NCI-H2227 (cell line): ENCODE data around the gene KRT84.
"Not testable (repeated sequence)": the region's sequence is repeated elsewhere in the genome, so short reads cannot be mapped to it uniquely, and the experiment has no call there.

Experiments
- DNase-seq: peaks from one replicate; lab custom pipeline; 2025; ENCODE audit not compliant: unreplicated experiment; lab: John Stamatoyannopoulos, UW

The KRT84 gene

GRCh38 chr12:52346593-52346992, 38.9 kb downstream of the KRT84 start:
- no peak for DNase-seq

- DNase-seq: not testable (repeated sequence)
These were observed 40.4 kb downstream of the KRT84 start for GRCh38 chr12:52345041-52345440.

GRCh38 chr12:52344111-52344510, 41.3 kb downstream of the KRT84 start:
- no peak for DNase-seq

GRCh38 chr12:52343550-52343949, 41.9 kb downstream of the KRT84 start:
- no peak for DNase-seq

GRCh38 chr12:52342781-52343490, 42.5 kb downstream of the KRT84 start:
- DNase-seq: no peak

GRCh38 chr12:52341066-52341580, 44.3 kb downstream of the KRT84 start:
- no peak for DNase-seq

GRCh38 chr12:52338241-52338960, 47.1 kb downstream of the KRT84 start:
- DNase-seq: no peak

- DNase-seq: no peak
These were observed 48.4 kb downstream of the KRT84 start for GRCh38 chr12:52337054-52337453.

- DNase-seq: no peak
These were observed 48.8 kb downstream of the KRT84 start for GRCh38 chr12:52336641-52337040.

GRCh38 chr12:52335598-52336262, 49.7 kb downstream of the KRT84 start:
- no peak for DNase-seq

- DNase-seq: no peak
These were observed 51.3 kb downstream of the KRT84 start for GRCh38 chr12:52334185-52334584.

- no peak for DNase-seq
These were observed 52.1 kb downstream of the KRT84 start for GRCh38 chr12:52333321-52333720.

- no peak for DNase-seq
These were observed 53.1 kb downstream of the KRT84 start for GRCh38 chr12:52332381-52332780.

GRCh38 chr12:52331833-52332232, 53.6 kb downstream of the KRT84 start:
- DNase-seq: no peak

GRCh38 chr12:52331039-52331438, 54.4 kb downstream of the KRT84 start:
- DNase-seq: no peak

- DNase-seq: no peak
These were observed 57.5 kb downstream of the KRT84 start for GRCh38 chr12:52327830-52328500.
